T follicular helper cell (primary cell): ENCODE data around the gene KDM8.

ENCODE experiments used
- DNase-seq: peaks from one replicate; pipeline ENCODE4 v3.0.0-alpha.2; 2020; ENCODE audit warnings: low read depth

KDM8 gene

DNA sequence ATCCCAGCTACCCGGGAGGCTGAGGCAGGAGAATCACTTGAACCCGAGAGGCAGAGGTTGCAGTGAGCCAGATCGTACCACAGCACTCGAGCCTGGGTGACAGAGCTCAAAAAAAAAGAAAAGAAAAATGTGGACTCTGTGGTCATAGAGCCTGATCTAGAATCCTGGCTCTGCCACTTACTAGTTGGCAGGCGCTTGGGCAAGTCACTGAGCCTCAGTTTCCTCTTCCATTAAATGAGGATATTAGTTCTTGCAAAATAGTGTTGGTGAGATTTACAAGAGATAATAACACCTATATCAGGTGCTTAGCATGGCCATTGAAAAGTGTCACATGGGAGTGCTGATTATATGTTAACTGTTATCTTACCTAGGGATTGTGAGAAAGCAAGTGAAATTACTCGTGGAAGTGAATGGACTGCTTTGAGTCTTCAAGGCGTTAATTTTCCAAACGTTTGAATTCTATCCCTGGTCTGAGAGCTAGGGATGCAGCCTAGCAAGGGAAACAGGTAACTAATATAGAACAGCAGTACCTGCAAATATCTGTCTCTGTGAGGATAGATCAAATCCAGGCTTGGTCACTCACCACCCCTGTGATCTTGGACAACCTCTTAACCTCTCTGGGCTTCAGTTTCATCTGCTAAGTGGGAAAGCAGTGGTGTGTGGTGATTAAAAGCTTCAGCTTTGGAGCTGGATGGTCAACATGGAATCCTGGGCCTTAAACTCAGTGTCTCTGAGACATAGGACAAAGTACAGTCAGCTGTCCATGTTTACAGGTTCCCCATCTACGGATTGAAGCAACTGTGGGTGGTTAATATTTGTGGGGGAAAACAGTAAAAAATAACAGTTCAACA, 66.2 kb downstream of the KDM8 start:
- no peak for DNase-seq

DNA sequence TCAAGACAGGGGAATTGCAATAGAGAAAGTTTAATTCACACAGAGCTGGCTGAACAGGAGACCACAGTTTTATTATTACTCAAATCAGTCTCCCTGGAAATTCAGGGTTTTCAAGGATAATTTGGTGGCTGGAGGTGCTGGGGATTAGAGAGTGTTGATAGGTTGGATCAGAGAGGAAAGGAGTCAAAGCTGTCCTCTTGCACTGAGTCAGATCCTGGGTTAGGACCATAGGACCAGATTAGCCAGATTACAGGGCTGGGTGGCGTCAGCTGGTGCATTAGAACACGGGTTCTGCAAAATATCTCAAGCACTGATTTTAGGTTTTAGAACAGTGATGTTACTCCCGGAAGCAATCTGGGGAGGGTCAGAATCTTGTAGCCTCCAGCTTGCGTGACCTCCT, 67.0 kb downstream of the KDM8 start:
- DNase-seq: no peak
